Tibial nerve (tissue), 3 donors: Measurements from ENCODE around the gene CDK19.

ENCODE experiments used
- POLR2A ChIP-seq, 2 donors: fragments of 450-650 bp; IDR thresholded peaks; one replicate each; pipeline ENCODE4 v1.6.1; 2017; ENCODE audit warnings: antibody characterized with exemption in 2 of 2, mild to moderate bottlenecking in 2 of 2, moderate library complexity in 2 of 2
- TF ChIP-seq, protein P1 (sequence below), 5 experiments: fragments of 200-600 bp in 3 of 5; fragments of 450-650 bp in 2 of 5; sonication (generic) in 3 of 5; IDR thresholded peaks; one replicate each; pipeline ENCODE4 v1.5.1; 2016 to 2019; ENCODE audit warnings: antibody characterized with exemption in 5 of 5, mild to moderate bottlenecking in 3 of 5, moderate library complexity in 2 of 5

DNA sequence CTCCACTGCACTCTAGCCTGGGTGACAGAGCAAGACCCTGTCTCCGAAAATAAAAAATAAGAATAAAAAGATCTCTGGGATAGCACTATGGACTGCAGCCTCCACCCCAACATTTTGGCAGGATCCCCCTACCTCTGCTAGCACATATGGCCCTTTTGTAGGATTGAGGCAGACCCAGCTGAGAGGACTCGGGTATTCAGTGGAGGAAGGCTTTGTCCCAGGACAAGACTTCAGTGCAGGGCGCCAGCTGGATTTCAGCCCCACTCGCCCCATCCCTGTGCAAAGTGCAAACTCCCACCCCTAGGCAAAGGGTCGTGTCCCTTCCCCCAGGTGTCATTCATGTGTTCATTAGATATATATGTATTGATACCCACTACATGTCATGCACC is 254.3 kb downstream of the CDK19 start:
- TF ChIP-seq, protein P1, sequence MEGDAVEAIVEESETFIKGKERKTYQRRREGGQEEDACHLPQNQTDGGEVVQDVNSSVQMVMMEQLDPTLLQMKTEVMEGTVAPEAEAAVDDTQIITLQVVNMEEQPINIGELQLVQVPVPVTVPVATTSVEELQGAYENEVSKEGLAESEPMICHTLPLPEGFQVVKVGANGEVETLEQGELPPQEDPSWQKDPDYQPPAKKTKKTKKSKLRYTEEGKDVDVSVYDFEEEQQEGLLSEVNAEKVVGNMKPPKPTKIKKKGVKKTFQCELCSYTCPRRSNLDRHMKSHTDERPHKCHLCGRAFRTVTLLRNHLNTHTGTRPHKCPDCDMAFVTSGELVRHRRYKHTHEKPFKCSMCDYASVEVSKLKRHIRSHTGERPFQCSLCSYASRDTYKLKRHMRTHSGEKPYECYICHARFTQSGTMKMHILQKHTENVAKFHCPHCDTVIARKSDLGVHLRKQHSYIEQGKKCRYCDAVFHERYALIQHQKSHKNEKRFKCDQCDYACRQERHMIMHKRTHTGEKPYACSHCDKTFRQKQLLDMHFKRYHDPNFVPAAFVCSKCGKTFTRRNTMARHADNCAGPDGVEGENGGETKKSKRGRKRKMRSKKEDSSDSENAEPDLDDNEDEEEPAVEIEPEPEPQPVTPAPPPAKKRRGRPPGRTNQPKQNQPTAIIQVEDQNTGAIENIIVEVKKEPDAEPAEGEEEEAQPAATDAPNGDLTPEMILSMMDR (IDR thresholded peaks at IDR 0.05): no peak
- no peak for TF ChIP-seq POLR2A (IDR thresholded peaks at IDR 0.05)
